Right lobe of liver (tissue), 6 donors: ENCODE data around the gene NAP1L1. TPM values are rescaled to one million over a fixed set of nuclear protein-coding genes. Genes with fewer than 3 reads are reported as not detected.

Source experiments
- ATAC-seq, 4 donors: fragments of 200-7000 bp; cut with Tn5 transposase; one replicate each; pipeline ENCODE4 v1.9.1; 2020; ENCODE audit warnings: mild to moderate bottlenecking in 4 of 4, moderate library complexity in 4 of 4
- DNase-seq, 3 donors: peaks; one replicate each; pipeline ENCODE4 v3.0.0-alpha.2; 2020
- H3K27ac ChIP-seq, 3 donors: fragments of 200-600 bp; one replicate each; pipeline ENCODE4 v1.8.0; 2022
- H3K27me3 ChIP-seq, 2 donors: fragments of 200-600 bp; one replicate each; pipeline ENCODE4 v1.8.0; 2022
- H3K36me3 ChIP-seq, 4 donors: fragments of 200-600 bp; sonication (generic) in 1 of 4; one replicate each; pipeline versions ENCODE4 v1.5.1 to v1.8.0; 2017 to 2022; ENCODE audit warnings: control low read depth in 1 of 4
- H3K4me1 ChIP-seq, 4 donors: fragments of 200-600 bp; sonication (generic) in 1 of 4; one replicate each; pipeline versions ENCODE4 v1.5.1 to v1.8.0; 2017 to 2022; ENCODE audit warnings: control low read depth in 1 of 4
- H3K4me3 ChIP-seq, 3 donors: fragments of 200-600 bp; one replicate each; pipeline ENCODE4 v1.8.0; 2022
- H3K9me3 ChIP-seq, 4 donors: fragments of 200-600 bp; sonication (generic) in 1 of 4; one replicate each; pipeline versions ENCODE4 v1.5.1 to v1.8.0; 2017 to 2022; ENCODE audit warnings: control low read depth in 1 of 4
- CTCF ChIP-seq, 4 donors: fragments of 200-600 bp in 3 of 4; fragments of 450-650 bp in 1 of 4; IDR thresholded peaks; one replicate each; pipeline versions ENCODE4 v1.5.1 to v1.8.0; 2016 to 2022; ENCODE audit warnings: antibody characterized with exemption in 4 of 4, mild to moderate bottlenecking in 2 of 4
- POLR2A ChIP-seq: fragments of 450-650 bp; IDR thresholded peaks from one replicate; pipeline ENCODE4 v1.6.1; 2017; ENCODE audit warnings: antibody characterized with exemption, mild to moderate bottlenecking
- WGBS: methylation state at CpG from one replicate; pipeline ENCODE4 v1.1.6; 2018; ENCODE audit warnings: low coverage, low lambda C conversion rate; ENCODE audit not compliant: insufficient coverage; ENCODE audit errors: missing lambda C conversion rate; 5-methylcytosine and 5-hydroxymethylcytosine counted together
- intact Hi-C, 2 donors: fragments of 100-400 bp; cut with DNase I; formaldehyde crosslinking; loops; one replicate each; pipeline versions ENCODE4 v1.11.2 to v1.14.1; 2022
- total RNA-seq, 6 experiments: library from RNA; depleted of rRNA in 2 of 6; stranded (reverse); fragments of >200 nt in 2 of 6; fragmentation: NEBNext Ultra II Directional in 3 of 6; extraction: Animal tissue kit (Norgen Biotek cat#: 25700) in 3 of 6; gene quantifications; one replicate each; pipeline versions ENCODE4 v1.1.0 to v1.2.4, GENCODE V29; 2016 to 2023
- donor health status: DM: no; HTN: yes; CAD: no.
- donor health status: DM: no; HTN: no; CAD: no.
- donor health status: DM: no; HTN: no; CAD: no.
- donor health status: DM: no; HTN: yes; CAD: no.
- donor health status: DM: no; HTN: yes; CAD: no.

NAP1L1 gene
- total RNA-seq, 6 experiments from 2014 or later = 61.9 to 99.1 (median 81.5) TPM

- H3K9me3 ChIP-seq = no peaks in the 10 kb centered on the region
- intact Hi-C loops = no loop called here
- no peaks in the 10 kb centered on the region for H3K4me1 ChIP-seq
- ATAC-seq (no peak), DNase-seq (no peak)
- no peak overlapping the region for H3K27ac ChIP-seq
- TF ChIP-seq POLR2A = no peak
- TF ChIP-seq CTCF (IDR thresholded peaks at IDR 0.05) = no peak
- H3K4me3 ChIP-seq = no peak overlapping the region
- no peaks in the 10 kb centered on the region for H3K36me3 ChIP-seq
- no peaks in the 10 kb centered on the region for H3K27me3 ChIP-seq
- 87% methylated on average over 3 of the region's 3 CpGs for WGBS
Observed at GRCh38 chr12:76022506-76022905, 62.0 kb downstream of the NAP1L1 start.

- Histone ChIP-seq H3K27ac (peak overlapping the region; percentile 6 to 70 (median 37)), H3K4me1 (no peaks in the 10 kb centered on the region), H3K9me3 (no peaks in the 10 kb centered on the region), H3K4me3 (no peak overlapping the region), H3K36me3 (no peaks in the 10 kb centered on the region), H3K27me3 (no peaks in the 10 kb centered on the region)
- WGBS = 52% methylated on average over 14 of the region's 15 CpGs
- no peak for TF ChIP-seq CTCF (IDR thresholded peaks at IDR 0.05)
- no peak for TF ChIP-seq POLR2A
- intact Hi-C loops = no loop called here
- ATAC-seq (peak; percentile 46 to 81 (median 58)), DNase-seq (no peak)
Observed at GRCh38 chr12:76020731-76021672, 63.5 kb downstream of the NAP1L1 start.

GRCh38 chr12:76020281-76020680, 64.2 kb downstream of the NAP1L1 start:
- H3K4me3 ChIP-seq = no peak overlapping the region
- 58% methylated on average over 5 of the region's 5 CpGs for WGBS
- H3K27me3 ChIP-seq = no peaks in the 10 kb centered on the region
- H3K9me3 ChIP-seq = no peaks in the 10 kb centered on the region
- TF ChIP-seq POLR2A (no peak), CTCF (IDR thresholded peaks at IDR 0.05) (no peak)
- ATAC-seq = peak; percentile 21 to 51 (median 33)
- DNase-seq = no peak
- peak overlapping the region in 2 of 3 donors; percentile 3 to 37 for H3K27ac ChIP-seq
- no peaks in the 10 kb centered on the region for H3K4me1 ChIP-seq
- intact Hi-C loops = no loop called here
- no peaks in the 10 kb centered on the region for H3K36me3 ChIP-seq

- DNase-seq (no peak), ATAC-seq (no peak)
- H3K4me1 ChIP-seq = no peaks in the 10 kb centered on the region
- no peaks in the 10 kb centered on the region for H3K9me3 ChIP-seq
- no peaks in the 10 kb centered on the region for H3K36me3 ChIP-seq
- H3K4me3 ChIP-seq = no peak overlapping the region
- WGBS = 69% methylated on average over 1 of the region's 1 CpG
- no peaks in the 10 kb centered on the region for H3K27me3 ChIP-seq
- intact Hi-C loops = no loop called here
- TF ChIP-seq POLR2A (no peak), CTCF (IDR thresholded peaks at IDR 0.05) (no peak)
- H3K27ac ChIP-seq = no peak overlapping the region
Observed at GRCh38 chr12:76018672-76019071, 65.8 kb downstream of the NAP1L1 start.
